ENCODE data around the gene WDR64. TPM values are rescaled to one million over a fixed set of nuclear protein-coding genes. Genes with fewer than 3 reads are reported as not detected.
A peak's percentile ranks its signal among the peaks of the same experiment; 100 is the strongest.

The WDR64 gene
- total and polyA plus RNA-seq, 2 experiments from 2014 or later = not detected

GRCh38 chr1:241608379-241609033, 43.6 kb upstream of the WDR64 start:
- Histone ChIP-seq H3K36me3 (no peaks in the 10 kb centered on the region), H3K4me1 (ENCODE audit: low read depth) (no peaks in the 10 kb centered on the region), H3K9me3 (ENCODE audit: low read depth) (no peaks in the 10 kb centered on the region), H3K4me3 (no peak overlapping the region), H3K27me3 (no peaks in the 10 kb centered on the region), H3K27ac (no peak overlapping the region)
- TF ChIP-seq CTCF (IDR thresholded peaks at IDR 0.05; ENCODE audit: low read depth, low read length) = no peak
- peak in 1 of 2 donors; percentile 34 for DNase-seq (ENCODE audit: low read depth in 1 of 2, low spot score in 1 of 2)

DNA sequence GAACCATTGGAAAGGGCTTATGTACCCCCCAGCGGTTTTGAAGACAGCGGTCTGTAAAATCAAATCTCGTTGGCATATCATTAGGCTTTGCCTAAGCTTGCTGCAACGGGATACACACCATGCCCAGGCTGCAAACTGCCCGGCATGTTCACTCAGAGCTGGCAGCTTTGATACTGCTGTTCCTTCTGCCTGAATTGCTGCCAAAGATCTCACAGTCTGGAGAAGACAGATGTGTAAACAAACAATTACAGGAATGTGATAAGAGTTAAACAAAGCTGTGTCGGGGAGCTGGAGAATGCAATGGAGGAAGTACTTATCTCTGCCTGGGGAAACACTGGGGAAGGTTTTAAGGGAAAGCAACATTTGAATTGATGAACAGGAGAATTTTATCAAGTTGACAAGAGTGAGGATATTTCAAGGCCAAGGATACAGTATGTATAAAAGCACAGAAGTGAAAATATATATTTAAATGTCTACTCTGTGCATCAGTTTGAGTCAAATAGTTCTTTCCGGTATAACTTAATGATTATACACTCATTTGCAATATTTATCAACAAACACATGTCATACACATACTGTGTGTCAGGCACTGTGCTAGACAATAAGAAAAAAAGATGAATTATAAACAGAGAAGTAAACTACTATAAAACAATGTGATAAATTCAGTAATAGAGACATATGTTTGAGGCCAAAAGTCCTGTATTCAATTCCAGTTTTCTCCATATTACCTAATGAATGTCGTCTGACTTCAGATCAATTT, 41.8 kb upstream of the WDR64 start:
- H3K9me3 ChIP-seq (ENCODE audit: low read depth) = no peaks in the 10 kb centered on the region
- no peaks in the 10 kb centered on the region for H3K27me3 ChIP-seq
- DNase-seq (ENCODE audit: low read depth in 1 of 2, low spot score in 1 of 2) = peak; percentile 9 to 50
- H3K36me3 ChIP-seq = no peaks in the 10 kb centered on the region
- TF ChIP-seq CTCF (IDR thresholded peaks at IDR 0.05; ENCODE audit: low read depth, low read length) = no peak
- H3K27ac ChIP-seq = no peak overlapping the region
- no peak overlapping the region for H3K4me3 ChIP-seq
- H3K4me1 ChIP-seq (ENCODE audit: low read depth) = no peaks in the 10 kb centered on the region

GRCh38 chr1:241611063-241611462, 41.0 kb upstream of the WDR64 start:
- no peaks in the 10 kb centered on the region for H3K9me3 ChIP-seq (ENCODE audit: low read depth)
- no peak overlapping the region for H3K27ac ChIP-seq
- no peak overlapping the region for H3K4me3 ChIP-seq
- no peaks in the 10 kb centered on the region for H3K4me1 ChIP-seq (ENCODE audit: low read depth)
- no peaks in the 10 kb centered on the region for H3K27me3 ChIP-seq
- no peaks in the 10 kb centered on the region for H3K36me3 ChIP-seq
- peak; percentile 55 for TF ChIP-seq CTCF (IDR thresholded peaks at IDR 0.05; ENCODE audit: low read depth, low read length)
- peak; percentile 63 to 75 for DNase-seq (ENCODE audit: low read depth in 1 of 2, low spot score in 1 of 2)

GRCh38 chr1:241611736-241612135, 40.3 kb upstream of the WDR64 start:
- Histone ChIP-seq H3K4me3 (no peak overlapping the region), H3K9me3 (ENCODE audit: low read depth) (no peaks in the 10 kb centered on the region), H3K27me3 (no peaks in the 10 kb centered on the region), H3K4me1 (ENCODE audit: low read depth) (no peaks in the 10 kb centered on the region), H3K27ac (no peak overlapping the region), H3K36me3 (no peaks in the 10 kb centered on the region)
- DNase-seq (ENCODE audit: low read depth in 1 of 2, low spot score in 1 of 2) = no peak
- TF ChIP-seq CTCF (IDR thresholded peaks at IDR 0.05; ENCODE audit: low read depth, low read length) = no peak

DNA sequence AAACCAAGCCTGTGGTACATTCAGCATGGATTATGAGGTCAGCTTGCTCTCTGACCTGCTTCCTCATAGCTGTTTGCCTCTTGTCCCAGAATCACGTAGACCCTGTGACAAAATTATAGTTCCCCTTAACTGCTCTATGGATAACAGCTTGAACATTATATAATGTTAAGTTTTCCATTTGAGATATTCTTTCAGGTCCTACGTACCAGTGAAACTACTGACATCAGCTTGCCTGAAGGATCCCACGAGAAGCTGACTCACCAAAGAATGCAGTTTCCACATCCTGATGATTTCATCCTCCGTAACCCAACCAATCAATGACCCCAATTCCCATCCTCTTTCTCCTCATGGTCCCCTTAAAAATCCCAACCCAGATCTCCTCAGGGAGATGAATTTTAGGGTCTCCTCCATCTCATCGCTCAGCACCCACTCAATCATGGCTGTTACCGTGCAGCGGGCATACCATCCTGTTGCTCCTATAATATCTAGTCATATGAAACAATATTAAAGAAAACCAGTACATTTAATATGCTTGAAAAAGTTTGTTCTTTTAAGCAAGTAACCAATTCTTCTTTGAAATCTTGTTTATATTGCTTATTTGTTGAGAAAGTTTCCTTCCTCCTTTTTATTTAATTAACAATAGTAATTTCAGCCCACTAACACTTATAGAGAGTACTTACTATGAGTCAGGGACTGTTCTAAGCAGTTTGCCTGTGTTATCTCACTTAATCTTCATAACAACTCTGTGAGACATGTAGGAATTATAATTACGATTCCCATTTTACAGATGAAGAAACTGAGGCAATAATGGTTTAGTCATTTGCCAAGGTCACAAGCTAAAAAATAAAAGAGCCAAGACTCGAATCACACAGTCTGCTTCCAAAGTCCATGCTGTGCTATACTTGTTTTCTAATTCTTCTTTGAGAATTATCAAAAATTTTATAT, 39.3 kb upstream of the WDR64 start:
- H3K4me3 ChIP-seq = no peak overlapping the region
- H3K27ac ChIP-seq = no peak overlapping the region
- no peaks in the 10 kb centered on the region for H3K4me1 ChIP-seq (ENCODE audit: low read depth)
- peak in 1 of 2 donors; percentile 85 for DNase-seq (ENCODE audit: low read depth in 1 of 2, low spot score in 1 of 2)
- no peaks in the 10 kb centered on the region for H3K27me3 ChIP-seq
- no peaks in the 10 kb centered on the region for H3K9me3 ChIP-seq (ENCODE audit: low read depth)
- no peak for TF ChIP-seq CTCF (IDR thresholded peaks at IDR 0.05; ENCODE audit: low read depth, low read length)
- no peaks in the 10 kb centered on the region for H3K36me3 ChIP-seq
